K562 (cell line): ENCODE data around the gene SLC29A3. TPM values are rescaled to one million over a fixed set of nuclear protein-coding genes. Genes with fewer than 3 reads are reported as not detected.

Experiments
- CBX1 ChIP-seq: sonication (generic); IDR thresholded peaks from 2 replicates; pipeline ENCODE4 v1.6.1; 2016; ENCODE audit warnings: antibody characterized with exemption, low read depth, mild to moderate bottlenecking
- CBX8 ChIP-seq: fragments of 200-600 bp; sonication (generic); IDR thresholded peaks from 2 replicates; pipeline ENCODE4 v1.6.1; 2012; ENCODE audit warnings: borderline replicate concordance, mixed run types, low read depth, mild to moderate bottlenecking, moderate library complexity, mixed read lengths, low read length, control low read depth, inconsistent platforms; ENCODE audit not compliant: poor library complexity, severe bottlenecking; ENCODE audit errors: extremely low read depth
- CHD2 ChIP-seq: IDR thresholded peaks from 2 replicates; pipeline ENCODE4 v1.6.1; 2011; ENCODE audit warnings: low read depth, low read length
- DEAF1 ChIP-seq: fragments of 450-650 bp; formaldehyde crosslinking; IDR thresholded peaks from 2 replicates; pipeline ENCODE4 v1.4.0; 2020; ENCODE audit warnings: mild to moderate bottlenecking, moderate library complexity
- DNMT1 ChIP-seq: fragments of 450-650 bp; IDR thresholded peaks from 2 replicates; pipeline ENCODE4 v1.6.1; 2016; ENCODE audit warnings: antibody characterized with exemption, mild to moderate bottlenecking
- ESRRA ChIP-seq: fragments of 450-650 bp; IDR thresholded peaks from 2 replicates; pipeline ENCODE4 v1.6.1; 2014; ENCODE audit warnings: low read depth, mild to moderate bottlenecking, moderate library complexity, borderline replicate concordance
- IRF1 ChIP-seq: sonication (generic); formaldehyde crosslinking; IDR thresholded peaks from 2 replicates; pipeline ENCODE4 v1.8.0; 2022; ENCODE audit warnings: missing genetic modification reagents, mild to moderate bottlenecking, borderline replicate concordance
- MAZ ChIP-seq, 2 experiments: fragments of 450-650 bp in 1 of 2; sonication (generic) in 1 of 2; formaldehyde crosslinking; IDR thresholded peaks in 1 of 2; conservative IDR thresholded peaks in 1 of 2; 2 replicates each; pipeline versions ENCODE4 v1.4.0 to v1.5.0; 2020; ENCODE audit warnings: mild to moderate bottlenecking in 1 of 2, missing genetic modification reagents in 1 of 2
- MYNN ChIP-seq, 2 experiments: sonication (generic); formaldehyde crosslinking in 1 of 2; IDR thresholded peaks; 2 replicates each; pipeline versions ENCODE4 v1.5.0 to v1.6.1; 2016 to 2020; ENCODE audit warnings: antibody characterized with exemption in 1 of 2, missing genetic modification reagents in 1 of 2
- RBBP5 ChIP-seq: fragments of 200-600 bp; sonication (generic); IDR thresholded peaks from 2 replicates; pipeline ENCODE4 v1.6.1; 2012; ENCODE audit warnings: borderline replicate concordance, mild to moderate bottlenecking, low read length, control low read depth, inconsistent platforms; ENCODE audit not compliant: insufficient read depth, poor library complexity, severe bottlenecking
- SIN3B ChIP-seq: fragments of 450-650 bp; IDR thresholded peaks from 2 replicates; pipeline ENCODE4 v1.6.1; 2017; ENCODE audit warnings: low read depth, mild to moderate bottlenecking, moderate library complexity
- SRSF9 ChIP-seq: fragments of 200-400 bp; formaldehyde crosslinking; IDR thresholded peaks from 2 replicates; pipeline ENCODE4 v1.6.1; 2017; ENCODE audit warnings: low read depth, low read length, borderline replicate concordance
- USF2 ChIP-seq: sonication (generic); formaldehyde crosslinking; IDR thresholded peaks from 2 replicates; pipeline ENCODE4 v1.5.0; 2020; ENCODE audit warnings: missing genetic modification reagents
- ZNF175 ChIP-seq: fragments of 200-800 bp; sonication (Bioruptor generic); IDR thresholded peaks from 2 replicates; pipeline ENCODE4 v1.6.1; 2016; ENCODE audit warnings: low read depth, mild to moderate bottlenecking, missing genetic modification characterization, missing compliant biosample characterization
- ZNF23 ChIP-seq: fragments of 250-450 bp; sonication (Bioruptor Pico); IDR thresholded peaks from 2 replicates; pipeline ENCODE4 v1.4.0; 2020; ENCODE audit warnings: mild to moderate bottlenecking
- ZNF239 ChIP-seq: fragments of 250-450 bp; sonication (Bioruptor Pico); IDR thresholded peaks from 2 replicates; pipeline ENCODE4 v1.4.0; 2020; ENCODE audit warnings: mild to moderate bottlenecking
- ZNF561 ChIP-seq: fragments of 450-650 bp; formaldehyde crosslinking; conservative IDR thresholded peaks from 2 replicates; pipeline ENCODE4 v1.4.0; 2020; ENCODE audit warnings: mild to moderate bottlenecking, moderate library complexity
- ZNF764 ChIP-seq: fragments of 250-450 bp; sonication (Bioruptor Pico); IDR thresholded peaks from 2 replicates; pipeline ENCODE4 v1.4.0; 2020; ENCODE audit warnings: low read depth, mild to moderate bottlenecking, moderate library complexity
- polyA plus RNA-seq, 8 experiments: library from polyadenylated mRNA; depleted of rRNA in 4 of 8; stranded (reverse) in 5 of 8; unstranded in 3 of 8; fragments of >200 nt; fragmentation: Nextera tagmentation in 2 of 8; fragmentation: Illumina TruSeq in 1 of 8; extraction: Ambion mirVana in 2 of 8; extraction: Trizol in 1 of 8; gene quantifications; 2 replicates each; pipeline versions ENCODE4 v1.2.1 to v1.2.3, GENCODE V29; 2011 to 2014; ENCODE audit warnings: inconsistent platforms in 1 of 8, missing spikeins in 1 of 8
- total RNA-seq, 7 experiments: library from RNA; depleted of rRNA in 6 of 7; stranded (reverse); fragments of >200 nt in 6 of 7; fragmentation: Illumina TruSeq in 2 of 7; extraction: Trizol in 2 of 7; gene quantifications; 2 replicates each; pipeline versions ENCODE4 v1.2.1 to v1.2.3, GENCODE V29; 2011 to 2021; ENCODE audit warnings: low replicate concordance in 1 of 7
- TF ChIP-seq, protein P1 (sequence below): sonication (generic); formaldehyde crosslinking; IDR thresholded peaks from 2 replicates; pipeline ENCODE4 v1.8.1; 2023; ENCODE audit warnings: mild to moderate bottlenecking, missing genetic modification reagents, moderate library complexity
- TF ChIP-seq, protein P2 (sequence below): fragments of 250-450 bp; sonication (Bioruptor Pico); IDR thresholded peaks from 2 replicates; pipeline ENCODE4 v1.4.0; 2020

The SLC29A3 gene
- total and polyA plus RNA-seq, 9 of the 15 experiments (the other 6 are each of a cell fraction or from before 2014, with no cell fraction given): 2.1 to 10.7 (median 4.6) TPM

- TF ChIP-seq ZNF239 (CRISPR knock-in tag): no peak
- TF ChIP-seq DEAF1 (CRISPR knock-in tag): no peak
- peak; percentile 74; the same call in 1 of the 2 replicates for TF ChIP-seq ZNF175 (CRISPR knock-in tag)
- no peak for TF ChIP-seq USF2 (CRISPR knock-in tag)
- no peak for TF ChIP-seq ZNF561
- no peak for TF ChIP-seq SIN3B
- TF ChIP-seq MAZ (CRISPR knock-in tag; conservative IDR thresholded peaks at IDR 0.05 in 1 of 2, IDR thresholded peaks at IDR 0.05 in 1 of 2): no peak
- TF ChIP-seq, protein P1, sequence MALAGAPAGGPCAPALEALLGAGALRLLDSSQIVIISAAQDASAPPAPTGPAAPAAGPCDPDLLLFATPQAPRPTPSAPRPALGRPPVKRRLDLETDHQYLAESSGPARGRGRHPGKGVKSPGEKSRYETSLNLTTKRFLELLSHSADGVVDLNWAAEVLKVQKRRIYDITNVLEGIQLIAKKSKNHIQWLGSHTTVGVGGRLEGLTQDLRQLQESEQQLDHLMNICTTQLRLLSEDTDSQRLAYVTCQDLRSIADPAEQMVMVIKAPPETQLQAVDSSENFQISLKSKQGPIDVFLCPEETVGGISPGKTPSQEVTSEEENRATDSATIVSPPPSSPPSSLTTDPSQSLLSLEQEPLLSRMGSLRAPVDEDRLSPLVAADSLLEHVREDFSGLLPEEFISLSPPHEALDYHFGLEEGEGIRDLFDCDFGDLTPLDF: no peak
- no peak for TF ChIP-seq SRSF9
- no peak for TF ChIP-seq CHD2
- no peak for TF ChIP-seq ZNF764 (CRISPR knock-in tag)
- TF ChIP-seq RBBP5: no peak
- no peak for TF ChIP-seq DNMT1
- peak; percentile 50; the same call in 1 of the 2 replicates for TF ChIP-seq ESRRA
- no peak for TF ChIP-seq IRF1 (CRISPR knock-in tag)
- TF ChIP-seq, protein P2, sequence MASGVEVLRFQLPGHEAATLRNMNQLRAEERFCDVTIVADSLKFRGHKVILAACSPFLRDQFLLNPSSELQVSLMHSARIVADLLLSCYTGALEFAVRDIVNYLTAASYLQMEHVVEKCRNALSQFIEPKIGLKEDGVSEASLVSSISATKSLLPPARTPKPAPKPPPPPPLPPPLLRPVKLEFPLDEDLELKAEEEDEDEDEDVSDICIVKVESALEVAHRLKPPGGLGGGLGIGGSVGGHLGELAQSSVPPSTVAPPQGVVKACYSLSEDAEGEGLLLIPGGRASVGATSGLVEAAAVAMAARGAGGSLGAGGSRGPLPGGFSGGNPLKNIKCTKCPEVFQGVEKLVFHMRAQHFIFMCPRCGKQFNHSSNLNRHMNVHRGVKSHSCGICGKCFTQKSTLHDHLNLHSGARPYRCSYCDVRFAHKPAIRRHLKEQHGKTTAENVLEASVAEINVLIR (CRISPR knock-in tag): no peak
- TF ChIP-seq CBX8: no peak
- no peak for TF ChIP-seq ZNF23 (CRISPR knock-in tag)
- no peak for TF ChIP-seq CBX1
- peak; percentile 88 for TF ChIP-seq MYNN (IDR thresholded peaks at IDR 0.05)
- TF ChIP-seq MYNN (CRISPR knock-in tag; IDR thresholded peaks at IDR 0.05): no peak
These were observed 24.3 kb downstream of the SLC29A3 start (continued) for GRCh38 chr10:71343392-71343773.
